LHCN-M2 (cell line): ENCODE data around the gene INTS1. TPM values are rescaled to one million over a fixed set of nuclear protein-coding genes. Genes with fewer than 3 reads are reported as not detected.
"Not testable (repeated sequence)": the region's sequence is repeated elsewhere in the genome, so short reads cannot be mapped to it uniquely, and the experiment has no call there.

Experiments used
- DNase-seq: peaks from one replicate; pipeline ENCODE4 v3.0.0-alpha.2; 2012; ENCODE audit warnings: low read depth
- total RNA-seq: library from RNA; depleted of rRNA; stranded (reverse); fragments of >200 nt; gene quantifications from 2 replicates; pipeline ENCODE4 v1.2.3, GENCODE V29; 2014

INTS1 gene
- total RNA-seq, 1 experiment from 2014 or later, result 69.6 TPM

DNA sequence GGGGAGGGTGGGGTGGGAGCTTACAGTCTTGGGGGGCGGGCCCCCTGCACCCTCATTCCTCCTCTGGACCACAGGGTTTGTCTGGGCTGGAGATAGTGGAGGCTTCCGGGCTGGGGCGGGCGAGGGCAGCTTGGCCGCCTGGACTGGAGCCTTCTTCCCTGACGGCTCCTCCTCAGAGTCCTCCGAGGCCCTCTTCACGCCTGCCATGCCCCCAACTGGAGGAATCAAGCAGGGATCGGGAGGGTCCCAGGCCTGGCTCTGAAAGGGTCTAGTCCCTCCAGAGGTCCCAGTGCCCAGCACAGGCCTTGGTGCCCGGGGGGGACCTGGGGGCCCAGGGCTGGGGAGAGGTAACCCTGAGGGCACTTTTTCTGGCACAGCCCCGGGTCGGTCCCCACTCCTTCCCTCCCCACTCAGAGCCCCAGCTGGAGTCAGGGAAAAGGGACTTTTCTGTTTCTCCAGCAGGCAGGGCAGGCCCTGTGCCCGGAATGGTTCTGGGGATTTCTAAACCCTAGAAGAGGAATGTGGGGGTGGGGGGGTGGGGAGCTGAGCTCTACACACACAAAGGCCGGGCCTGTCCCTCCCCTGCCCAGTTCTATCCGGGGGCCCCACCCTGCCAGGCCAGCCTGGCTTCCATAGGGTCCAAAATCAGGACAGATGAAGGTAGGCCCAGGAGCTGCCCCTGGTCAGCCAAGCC lies 56.5 kb downstream of the INTS1 start:
- no peak for DNase-seq

DNA sequence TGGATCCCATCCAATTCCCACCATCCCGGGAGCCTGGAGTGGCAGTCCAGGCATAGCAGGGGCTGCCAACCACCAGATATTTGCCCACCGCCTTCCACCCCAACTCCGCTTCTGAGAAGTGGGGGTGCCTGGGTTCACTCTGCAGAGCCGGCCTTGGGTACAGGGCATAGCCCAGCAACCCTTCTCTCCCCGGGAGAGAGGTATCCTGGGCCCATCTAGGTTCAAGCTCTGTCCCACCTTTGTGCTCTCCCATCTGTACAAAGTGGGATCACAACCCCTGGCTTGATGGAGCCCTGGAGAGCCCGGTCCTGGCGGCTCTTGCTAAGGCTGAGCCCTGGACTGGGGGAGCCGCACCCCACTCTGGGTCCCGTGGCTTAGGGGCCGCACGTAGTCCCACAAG lies 57.1 kb downstream of the INTS1 start:
- no peak for DNase-seq

DNA sequence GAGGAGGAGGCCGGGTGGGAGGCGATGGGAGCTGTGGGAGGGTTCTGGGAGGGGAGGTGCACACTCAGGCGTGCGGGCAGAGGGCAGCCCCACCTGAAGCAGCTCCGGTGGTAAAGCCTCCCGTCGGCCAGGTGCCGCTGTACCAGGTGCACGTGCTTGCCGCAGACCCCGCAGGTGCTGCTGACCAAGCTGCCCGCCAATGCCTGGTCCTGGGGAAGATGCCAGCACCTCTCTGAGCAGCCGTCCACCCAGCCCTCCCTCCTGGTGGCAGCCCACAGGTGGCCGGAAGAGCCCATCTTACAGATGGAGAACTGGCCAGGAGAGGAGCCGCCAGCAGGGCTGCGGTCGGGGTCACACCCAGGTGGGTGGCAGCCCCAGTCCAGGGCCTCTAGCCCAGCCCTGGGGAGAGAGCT lies 57.6 kb downstream of the INTS1 start:
- DNase-seq, result no peak

DNA sequence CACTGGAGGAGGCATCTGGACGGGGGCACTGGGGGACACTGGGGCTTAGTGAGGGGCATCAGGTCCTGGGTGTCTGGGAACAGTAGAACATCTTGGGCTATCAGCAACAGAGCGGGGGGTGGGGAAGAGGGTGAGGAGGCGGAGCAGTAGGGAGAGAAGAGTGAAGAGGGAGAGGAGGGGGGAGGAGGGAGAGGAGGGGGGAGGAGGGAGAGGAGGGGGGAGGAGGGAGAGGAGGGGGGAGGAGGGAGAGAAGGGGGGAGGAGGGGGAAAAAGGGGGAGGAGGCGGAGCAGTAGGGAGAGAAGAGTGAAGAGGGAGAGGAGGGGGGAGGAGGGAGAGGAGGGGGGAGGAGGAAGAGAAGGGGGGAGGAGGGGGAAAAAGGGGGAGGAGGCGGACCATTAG lies 58.2 kb downstream of the INTS1 start:
- DNase-seq, result not testable (repeated sequence)

DNA sequence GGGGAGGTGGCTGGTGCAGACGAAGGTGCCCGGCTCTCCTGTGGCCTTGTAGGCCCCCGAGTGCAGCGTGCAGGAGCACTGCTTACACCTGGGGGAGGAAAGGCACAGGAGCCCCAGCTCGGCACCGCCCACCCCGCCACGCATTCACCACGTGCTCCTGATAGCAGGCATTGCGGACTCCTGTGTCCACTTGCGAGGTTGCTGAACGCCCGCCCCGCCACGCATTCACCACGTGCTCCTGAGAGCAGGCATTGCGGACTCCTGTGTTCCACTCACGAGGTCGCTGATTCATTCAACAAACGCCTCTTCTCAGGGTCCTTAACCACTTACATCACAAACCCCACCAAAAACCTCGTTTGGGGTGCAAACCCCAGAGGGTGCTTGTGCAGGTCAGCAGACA lies 58.8 kb downstream of the INTS1 start:
- DNase-seq, result no peak

DNA sequence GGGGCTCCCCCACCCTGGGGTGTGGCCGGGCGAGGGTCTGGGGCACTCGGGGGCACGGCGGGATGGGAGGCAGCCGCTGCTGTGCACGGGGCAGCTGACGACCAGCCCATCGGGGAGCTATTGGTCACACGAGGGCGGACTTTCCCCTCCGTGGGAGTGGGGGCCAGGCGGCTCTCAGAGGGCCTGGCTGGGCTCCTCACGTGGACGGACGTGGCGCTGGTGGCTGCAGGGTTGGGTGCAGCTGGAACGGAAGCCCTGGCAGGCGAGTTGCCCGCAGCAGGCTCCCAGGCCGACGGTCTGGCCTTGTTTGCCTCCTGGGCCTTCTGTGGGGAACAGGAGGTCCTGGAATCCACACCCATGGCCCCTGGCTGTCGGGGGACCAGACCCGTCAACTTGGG lies 59.3 kb downstream of the INTS1 start:
- no peak for DNase-seq

DNA sequence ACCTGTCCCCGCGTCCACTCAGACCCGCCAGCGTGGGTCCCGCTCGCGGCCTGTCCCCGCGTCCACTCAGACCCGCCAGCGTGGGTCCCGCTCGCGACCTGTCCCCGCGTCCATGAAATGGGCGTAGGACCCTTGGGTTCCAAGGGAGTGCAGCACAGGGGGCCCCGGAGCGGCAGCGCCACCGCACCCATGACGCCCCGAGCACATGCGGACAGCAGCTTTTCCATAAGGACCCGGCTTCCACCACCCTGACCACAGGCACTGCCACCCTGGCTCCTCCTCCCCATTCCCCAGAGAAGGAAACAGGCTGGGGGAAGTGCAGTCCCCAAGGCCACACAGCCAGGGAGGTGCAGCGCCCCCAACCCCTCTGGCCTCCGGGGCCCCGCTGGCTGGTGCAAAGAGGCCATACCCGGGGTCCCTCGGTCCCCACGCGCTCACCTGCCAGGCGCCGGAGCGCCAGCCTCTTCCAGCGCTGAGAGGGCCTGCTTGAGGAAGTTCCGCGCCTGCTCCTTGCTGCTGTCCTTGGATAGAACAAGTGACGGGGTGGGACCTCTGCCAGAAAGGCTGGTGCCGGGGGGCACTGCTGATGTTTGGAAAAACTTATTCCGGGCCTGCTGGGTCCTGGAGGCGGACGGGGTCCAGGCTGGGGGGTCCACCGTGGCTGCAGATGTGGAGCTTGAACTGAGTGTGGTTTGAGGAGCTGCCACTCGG lies 59.8 kb downstream of the INTS1 start:
- no peak for DNase-seq

DNA sequence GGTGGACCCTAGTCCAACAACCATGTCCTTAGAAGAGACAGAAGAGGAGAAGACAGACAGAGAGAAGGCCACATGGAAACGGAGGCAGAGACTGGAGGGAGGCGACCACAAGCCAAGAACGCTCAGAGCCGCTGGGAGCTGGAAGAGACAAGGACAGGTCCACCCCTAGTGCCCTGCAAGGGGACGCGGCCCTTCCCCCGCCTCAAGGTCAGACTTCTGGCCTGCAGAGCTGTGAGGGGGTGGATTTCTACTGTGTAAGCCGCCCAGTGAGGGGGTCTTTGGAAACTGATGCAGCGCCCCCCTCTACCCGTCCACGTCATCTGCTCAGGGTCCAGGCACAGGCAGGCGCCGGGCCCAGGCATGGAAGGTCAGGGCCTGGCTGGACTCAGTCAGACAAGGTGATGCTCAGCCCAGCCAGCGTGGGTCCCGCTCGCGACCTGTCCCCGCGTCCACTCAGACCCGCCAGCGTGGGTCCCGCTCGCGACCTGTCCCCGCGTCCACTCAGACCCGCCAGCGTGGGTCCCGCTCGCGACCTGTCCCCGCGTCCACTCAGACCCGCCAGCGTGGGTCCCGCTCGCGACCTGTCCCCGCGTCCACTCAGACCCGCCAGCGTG lies 60.5 kb downstream of the INTS1 start:
- DNase-seq, result not testable (repeated sequence)

DNA sequence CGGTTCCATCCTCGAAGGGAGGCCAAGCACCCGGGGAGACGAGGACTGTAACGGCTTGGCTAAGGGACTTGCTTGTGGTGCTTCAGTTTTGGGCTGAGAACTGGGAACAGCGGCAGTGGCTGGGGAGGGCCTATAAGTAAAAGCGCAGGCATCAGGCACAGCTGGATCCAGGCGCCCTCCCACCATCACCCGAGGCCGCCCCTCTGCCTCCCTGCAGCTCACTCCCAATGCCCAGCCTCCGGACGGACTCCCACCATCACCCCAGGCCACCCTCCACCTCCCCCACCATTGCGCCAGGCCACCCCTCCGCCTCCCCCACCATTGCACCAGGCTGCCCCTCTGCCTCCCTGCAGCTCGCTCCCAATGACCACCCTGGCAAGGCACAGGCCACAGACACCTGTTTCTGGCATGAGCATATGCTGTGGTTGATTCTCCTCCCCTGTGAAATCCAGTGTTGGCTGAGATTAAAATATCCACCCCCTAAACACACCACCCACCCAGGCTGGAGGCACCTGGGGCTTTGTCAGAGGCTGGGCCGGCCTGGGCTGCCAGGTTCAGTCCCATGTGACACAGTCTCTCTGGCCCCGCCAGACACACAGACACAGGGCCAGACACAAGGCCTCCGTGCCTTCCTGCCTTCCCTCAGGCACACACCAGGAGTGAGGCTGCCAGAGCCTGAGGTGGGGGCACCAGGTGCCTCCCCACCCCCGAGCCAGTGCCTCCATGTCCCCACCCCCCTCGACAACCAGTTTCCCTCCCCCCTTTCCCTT lies 61.6 kb downstream of the INTS1 start:
- DNase-seq, result no peak

DNA sequence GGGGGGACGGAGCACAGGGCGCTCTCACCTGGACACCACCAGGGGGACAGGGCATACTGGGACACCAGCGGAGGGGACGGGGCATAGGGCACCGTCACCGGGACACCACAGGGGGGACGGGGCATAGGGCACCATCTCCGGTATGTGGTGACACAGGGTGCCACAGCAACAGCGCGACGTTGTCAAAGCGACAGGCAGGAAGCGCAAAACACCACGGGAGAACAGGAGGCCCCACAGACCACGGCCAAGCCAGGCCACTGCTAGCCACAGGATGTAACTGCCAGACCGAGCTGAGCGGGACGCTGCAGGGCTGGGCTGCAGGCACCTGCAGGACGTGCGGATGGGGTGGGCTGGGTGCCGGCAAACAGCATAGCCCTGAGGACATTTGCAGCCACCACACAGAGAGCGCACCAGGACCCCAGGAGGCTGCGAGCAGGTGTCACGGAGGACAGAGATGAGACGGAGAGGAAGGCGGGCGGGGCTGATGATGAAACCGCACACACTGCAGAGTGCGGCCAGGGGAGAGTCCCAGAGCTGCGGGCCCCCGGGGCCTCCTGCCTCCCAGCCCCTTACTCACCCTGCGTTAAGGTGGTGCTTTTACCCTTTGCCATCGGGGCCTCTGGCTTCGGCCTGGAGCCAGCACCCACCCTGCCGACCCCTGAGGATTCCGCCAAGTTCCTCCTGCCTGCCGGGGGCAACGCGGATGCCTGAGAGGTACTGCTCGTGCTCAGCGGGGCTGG lies 62.4 kb downstream of the INTS1 start:
- DNase-seq, result no peak

DNA sequence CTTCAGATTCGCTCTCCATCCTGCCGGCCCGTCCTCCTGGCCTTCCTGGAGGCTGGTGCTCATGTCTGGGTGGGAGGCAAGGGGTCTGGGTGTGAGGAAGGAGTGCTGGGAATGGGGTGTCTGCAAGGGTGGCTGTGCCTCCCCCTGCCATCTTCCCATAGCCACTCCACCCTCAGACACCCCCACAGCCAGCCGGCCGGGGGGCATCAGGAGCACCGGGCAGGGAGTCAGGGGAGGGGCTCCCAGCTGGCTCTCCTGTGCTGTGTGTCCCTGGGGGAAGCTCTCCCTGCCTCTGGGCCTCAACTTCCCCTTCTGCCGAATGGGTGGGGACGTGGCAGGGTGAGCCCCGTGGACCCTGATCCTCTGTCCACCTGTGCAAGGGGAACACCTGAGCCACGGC lies 63.6 kb downstream of the INTS1 start:
- DNase-seq, result no peak

DNA sequence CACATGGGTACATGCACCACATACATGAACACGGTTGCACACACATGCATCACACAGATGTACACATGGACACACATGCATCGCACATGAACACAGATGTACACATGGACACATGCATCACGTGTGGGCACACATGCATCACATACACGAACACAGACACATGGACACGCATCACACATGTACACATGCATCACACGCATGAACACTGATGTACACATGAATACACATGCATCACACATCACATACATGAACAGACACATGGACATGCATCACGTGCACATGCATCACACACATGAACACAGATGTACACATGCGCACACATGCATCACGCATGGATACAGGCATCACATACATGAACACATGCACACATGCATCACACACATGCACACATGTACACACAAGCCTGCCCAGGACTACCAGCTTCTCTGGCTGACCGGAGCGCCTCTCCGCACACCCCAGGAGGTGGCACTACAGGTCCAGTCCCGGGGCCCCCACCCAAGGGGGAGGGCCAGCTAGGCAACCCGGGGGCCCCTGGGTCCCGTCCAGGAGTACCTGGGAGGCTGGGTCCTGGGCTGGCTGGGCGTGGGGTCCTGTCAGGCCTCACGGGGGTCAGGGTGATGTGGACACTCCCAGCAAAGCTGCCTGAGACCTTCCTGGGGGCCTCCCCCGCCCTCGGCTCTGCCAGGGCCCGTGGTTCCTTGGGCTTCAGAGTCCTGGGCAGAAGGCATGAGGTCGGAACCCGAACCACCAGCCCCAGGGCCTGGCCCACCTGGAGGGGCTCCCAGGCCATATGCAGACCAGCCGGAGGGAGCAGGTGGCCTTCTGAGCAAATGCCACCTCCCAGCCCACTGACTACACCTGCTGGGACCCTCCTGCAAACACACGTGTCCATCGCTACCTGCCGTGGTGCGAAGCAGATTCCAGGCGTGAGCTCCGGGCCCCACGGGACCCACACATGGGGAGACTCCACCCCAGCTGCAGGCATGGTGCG lies 64.5 kb downstream of the INTS1 start:
- DNase-seq, result no peak

DNA sequence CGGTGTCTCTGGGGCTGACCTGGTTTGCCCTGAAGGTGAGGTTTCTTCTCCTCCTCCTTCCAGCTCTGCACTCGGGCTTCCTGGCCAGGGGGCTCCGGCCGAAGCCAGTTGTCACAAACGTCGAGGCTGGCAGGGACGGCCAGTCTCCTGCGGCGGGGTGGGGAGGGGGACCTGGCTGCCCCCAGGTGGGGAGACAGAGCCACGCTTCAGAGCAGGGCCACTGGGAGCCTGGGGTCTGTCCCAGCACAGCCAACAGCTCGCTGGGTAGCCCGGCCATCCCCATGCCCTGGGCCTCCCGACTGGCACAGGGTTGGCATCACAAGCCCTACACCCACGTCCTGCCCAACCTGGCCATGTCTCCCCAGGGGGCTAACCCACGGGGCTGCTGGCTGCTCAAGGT lies 65.4 kb downstream of the INTS1 start:
- DNase-seq, result no peak

DNA sequence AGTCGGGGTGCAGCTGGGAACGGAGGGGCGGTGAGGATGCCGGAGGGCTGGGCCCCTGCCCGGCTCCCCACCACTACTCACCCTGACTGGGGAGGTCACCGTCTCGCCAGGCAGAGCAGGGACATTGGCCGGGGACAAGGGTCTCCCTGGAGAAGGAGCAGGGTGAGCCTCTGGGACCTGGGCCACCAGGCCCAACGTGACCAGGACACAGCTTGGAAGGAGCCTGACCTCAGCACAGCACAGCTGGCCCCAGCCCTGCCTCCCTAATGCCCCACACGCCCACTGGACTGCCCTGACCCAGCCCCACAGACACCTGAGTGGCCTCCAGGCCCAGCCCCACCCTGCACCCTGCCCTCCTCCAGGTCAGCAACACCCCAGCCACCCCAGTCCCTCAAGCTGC lies 66.0 kb downstream of the INTS1 start:
- no peak for DNase-seq

DNA sequence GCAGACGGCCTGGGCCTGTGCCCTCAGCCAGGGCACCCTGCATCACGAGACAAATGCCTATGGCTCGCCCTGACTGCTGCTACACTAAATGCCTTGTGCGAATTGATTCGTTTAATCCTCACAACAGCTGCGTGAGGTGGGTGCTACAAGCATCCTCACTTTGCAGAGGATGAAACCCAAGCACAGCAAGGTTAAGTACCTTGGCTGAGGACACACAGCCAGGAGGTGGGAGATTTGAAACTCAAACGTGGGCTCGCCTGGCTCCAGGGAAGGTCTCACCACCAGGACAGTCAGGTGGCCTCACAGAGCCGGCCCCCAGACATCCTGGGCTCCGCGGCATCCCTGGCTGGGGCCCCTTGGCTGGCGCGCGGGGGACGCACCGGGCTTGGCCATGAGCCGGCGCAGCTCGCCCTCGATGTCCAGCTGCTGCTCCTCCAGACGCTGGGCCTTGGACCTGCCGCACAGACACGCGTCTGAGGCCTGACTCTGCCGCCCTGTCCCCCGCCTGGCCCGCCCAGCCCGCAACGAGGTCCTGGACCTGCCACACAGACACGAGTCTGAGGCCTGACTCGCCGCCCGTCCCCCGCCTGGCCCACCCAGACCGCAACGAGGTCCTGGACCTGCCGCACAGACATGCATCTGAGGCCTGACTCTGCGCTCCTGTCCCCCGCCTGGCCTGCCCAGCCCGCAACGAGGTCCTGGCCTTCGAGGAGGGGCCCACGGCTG lies 66.9 kb downstream of the INTS1 start:
- no peak for DNase-seq

DNA sequence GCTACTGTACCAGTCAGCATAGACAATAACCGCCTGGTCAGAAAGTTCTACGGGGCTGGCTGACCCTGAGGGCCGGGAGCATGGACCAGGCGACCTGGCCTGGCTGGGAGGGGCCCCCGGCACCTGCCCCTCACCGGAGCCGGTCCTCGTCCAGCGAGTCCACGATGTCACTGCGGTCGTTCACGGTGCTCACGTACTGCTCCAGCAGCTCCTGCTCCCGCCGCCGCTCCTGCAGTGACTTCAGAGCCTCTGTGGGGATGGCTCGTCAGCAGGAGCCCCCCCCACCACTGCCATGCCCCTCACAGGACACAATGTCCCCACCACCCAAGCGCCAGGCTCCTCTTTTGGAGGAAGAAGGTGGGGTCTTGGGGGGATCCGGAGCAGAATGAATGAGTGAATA lies 67.6 kb downstream of the INTS1 start:
- no peak for DNase-seq

DNA sequence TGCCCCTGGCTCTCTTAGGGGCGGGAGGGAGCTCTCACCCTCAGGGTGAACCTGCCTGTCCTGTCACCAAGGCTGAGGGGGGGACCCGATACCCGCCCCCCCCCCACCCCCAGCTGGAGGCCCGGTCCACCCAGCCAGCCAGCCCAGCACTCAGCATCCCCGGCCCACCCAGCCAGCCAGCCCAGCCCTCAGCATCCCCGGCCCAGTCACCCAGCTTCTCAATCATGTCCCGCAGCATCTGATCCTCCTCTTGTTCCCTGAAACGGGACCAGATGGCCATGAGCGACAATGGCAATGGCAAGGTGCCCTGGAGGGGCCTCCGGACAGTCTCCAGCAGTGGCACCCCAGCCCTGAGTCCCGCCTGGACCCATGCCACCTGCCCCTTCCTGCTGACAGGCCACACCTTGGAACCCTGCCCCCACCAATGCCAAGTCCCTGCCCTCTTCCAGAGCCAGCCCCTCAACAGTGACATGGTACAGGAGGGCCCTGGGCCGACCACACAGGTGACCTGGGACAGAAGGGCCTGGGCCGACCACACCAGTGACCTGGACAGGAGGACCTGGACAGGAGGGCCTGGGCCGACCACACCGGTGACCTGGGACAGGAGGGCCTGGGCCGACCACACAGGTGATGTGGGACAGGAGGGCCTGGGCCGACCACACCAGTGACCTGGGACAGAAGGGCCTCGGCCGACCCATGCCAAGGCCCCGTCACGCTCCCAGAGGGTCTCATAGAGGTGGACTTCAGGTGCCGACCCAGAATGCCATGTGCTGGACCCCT lies 69.1 kb downstream of the INTS1 start:
- no peak for DNase-seq

DNA sequence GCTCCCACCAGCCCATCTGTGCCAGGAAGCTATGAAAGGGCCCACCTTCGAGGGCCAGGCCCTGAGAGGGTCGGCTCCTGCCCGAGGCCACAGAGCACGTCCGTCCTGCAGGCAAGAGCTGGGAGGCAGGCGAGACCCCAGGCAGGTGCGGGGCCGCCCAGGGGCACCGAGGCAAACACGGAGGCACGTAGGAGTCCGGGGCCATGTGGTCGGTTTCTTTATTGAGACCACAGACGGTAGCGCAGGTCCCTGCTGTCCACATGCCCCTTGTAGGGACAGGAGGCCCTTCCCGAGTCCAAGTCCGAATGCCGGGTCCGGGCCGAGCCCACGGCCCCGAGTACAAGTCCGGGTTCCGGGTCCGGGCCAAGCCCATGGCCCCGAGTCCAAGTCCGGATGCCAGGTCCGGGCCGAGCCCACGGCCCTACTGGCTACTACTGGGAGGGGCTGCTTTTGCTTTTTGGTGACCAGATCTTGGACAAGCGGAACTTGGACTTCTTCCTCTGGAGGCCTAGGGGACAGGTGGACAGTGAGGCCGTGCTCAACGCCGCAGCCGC lies 69.9 kb downstream of the INTS1 start:
- no peak for DNase-seq
